H1 (cell line): ENCODE results near the gene JAKMIP2. TPM values are rescaled to one million over a fixed set of nuclear protein-coding genes. Genes with fewer than 3 reads are reported as not detected.

Source experiments
- CTCF ChIA-PET: fragments of 300-600 bp; sonication (Branson Sonifier 250); formaldehyde crosslinking; loops from one replicate; lab custom pipeline; 2021; ENCODE audit not compliant: partially characterized antibody; lab: Charles Lee
- POLR2A ChIA-PET: fragments of 300-600 bp; sonication (Branson Sonifier 250); formaldehyde crosslinking; loops from one replicate; lab custom pipeline; 2021; ENCODE audit warnings: inconsistent platforms; ENCODE audit not compliant: partially characterized antibody; lab: Charles Lee
- DNase-seq, 2 experiments: peaks; one replicate each; pipeline versions ENCODE4 v3.0.0 to v3.0.0-alpha.2; 2010 to 2022; ENCODE audit warnings: low spot score in 2 of 2, low read depth in 1 of 2, mixed read lengths in 1 of 2
- FAIRE-seq: peaks from 2 replicates; lab custom pipeline; 2011; peaks lifted over from hg19 to GRCh38; lab: Jason Lieb, UNC
- H2AFZ ChIP-seq: 2 replicates; pipeline ENCODE4 v1.8.1; 2012; ENCODE audit warnings: low read length, inconsistent platforms
- H2AK5ac ChIP-seq: 2 replicates; pipeline ENCODE4 v1.6.1; 2013; ENCODE audit warnings: low read depth, low read length
- H2BK120ac ChIP-seq: replicated peaks from 2 replicates; pipeline ENCODE3; 2013; ENCODE audit warnings: low read depth, low read length, inconsistent platforms
- H2BK12ac ChIP-seq: 2 replicates; pipeline ENCODE4 v1.6.1; 2013; ENCODE audit warnings: low read depth, low read length
- H2BK15ac ChIP-seq: 2 replicates; pipeline ENCODE4 v1.6.1; 2013; ENCODE audit warnings: low read length
- H2BK20ac ChIP-seq: 2 replicates; pipeline ENCODE4 v1.6.1; 2013; ENCODE audit warnings: low read length
- H2BK5ac ChIP-seq: 2 replicates; pipeline ENCODE4 v1.6.1; 2013; ENCODE audit warnings: low read depth, low read length
- H3K14ac ChIP-seq: 2 replicates; pipeline ENCODE4 v1.6.1; 2013; ENCODE audit warnings: inconsistent platforms; ENCODE audit not compliant: insufficient read length
- H3K18ac ChIP-seq: 2 replicates; pipeline ENCODE4 v1.6.1; 2013; ENCODE audit warnings: low read length; ENCODE audit errors: extremely low read depth
- H3K23ac ChIP-seq: 2 replicates; pipeline ENCODE4 v1.6.1; 2013; ENCODE audit warnings: inconsistent platforms; ENCODE audit not compliant: insufficient read length
- H3K23me2 ChIP-seq: 2 replicates; pipeline ENCODE4 v1.6.1; 2013; ENCODE audit warnings: low read depth, low read length
- H3K27ac ChIP-seq: 2 replicates; pipeline ENCODE4 v1.6.1; 2011; ENCODE audit warnings: low read depth, low read length, inconsistent platforms
- H3K27me3 ChIP-seq, 4 experiments: replicated peaks in 1 of 4; 1 replicate in 1 of 4; 2 replicates in 3 of 4; pipeline versions ENCODE4 v1.6.1 to v1.8.1; 2011 to 2013; ENCODE audit warnings: low read length in 3 of 4, mild to moderate bottlenecking in 3 of 4, inconsistent platforms in 2 of 4, mixed read lengths in 2 of 4, moderate library complexity in 1 of 4; ENCODE audit not compliant: control insufficient read depth in 3 of 4, insufficient read depth in 3 of 4; ENCODE audit errors: extremely low read depth in 1 of 4
- H3K36me3 ChIP-seq, 4 experiments: 2 replicates each; pipeline versions ENCODE4 v1.6.1 to v1.8.1; 2011 to 2013; ENCODE audit warnings: mild to moderate bottlenecking in 4 of 4, low read length in 3 of 4, moderate library complexity in 2 of 4, control low read depth in 1 of 4, inconsistent platforms in 1 of 4; ENCODE audit not compliant: insufficient read depth in 4 of 4, control insufficient read depth in 2 of 4
- H3K4ac ChIP-seq: replicated peaks from 2 replicates; pipeline ENCODE3; 2013; ENCODE audit warnings: low read length, low read depth, mixed read lengths, inconsistent platforms; ENCODE audit not compliant: insufficient read length
- H3K4me1 ChIP-seq, 4 experiments: replicated peaks in 1 of 4; 1 replicate in 1 of 4; 2 replicates in 3 of 4; pipeline versions ENCODE4 v1.6.1 to v1.8.1; 2011 to 2013; ENCODE audit warnings: low read length in 3 of 4, inconsistent platforms in 2 of 4, mixed read lengths in 1 of 4; ENCODE audit not compliant: insufficient read depth in 4 of 4, control insufficient read depth in 3 of 4
- H3K4me2 ChIP-seq, 2 experiments: 2 replicates each; pipeline versions ENCODE4 v1.6.1 to v1.8.1; 2011 to 2013; ENCODE audit warnings: low read depth in 2 of 2, low read length in 2 of 2, control low read depth in 1 of 2, inconsistent platforms in 1 of 2, mild to moderate bottlenecking in 1 of 2; ENCODE audit not compliant: insufficient read depth in 1 of 2
- H3K4me3 ChIP-seq, 4 experiments: fragments of 200-600, 300-600 bp in 1 of 4; sonication (generic), shearing (Covaris generic), sonication (Bioruptor Twin) in 1 of 4; 2 replicates each; pipeline versions ENCODE4 v1.5.1 to v1.8.1; 2011 to 2016; ENCODE audit warnings: low read length in 4 of 4, low read depth in 3 of 4, control low read depth in 2 of 4, inconsistent platforms in 2 of 4, mild to moderate bottlenecking in 2 of 4, mixed read lengths in 1 of 4, moderate library complexity in 1 of 4; ENCODE audit not compliant: insufficient read depth in 2 of 4; ENCODE audit errors: extremely low read depth in 1 of 4
- H3K56ac ChIP-seq: replicated peaks from 2 replicates; pipeline ENCODE3; 2013; ENCODE audit warnings: low read depth, mild to moderate bottlenecking, mixed read lengths, low read length, inconsistent platforms; ENCODE audit not compliant: insufficient read length
- H3K79me1 ChIP-seq: 2 replicates; pipeline ENCODE4 v1.6.1; 2013; ENCODE audit warnings: low read depth, low read length, control low read depth
- H3K79me2 ChIP-seq, 2 experiments: 2 replicates each; pipeline versions ENCODE4 v1.6.1 to v1.8.1; 2012 to 2013; ENCODE audit warnings: low read length in 2 of 2, mild to moderate bottlenecking in 2 of 2, inconsistent platforms in 1 of 2; ENCODE audit not compliant: insufficient read depth in 2 of 2, control insufficient read depth in 1 of 2
- H3K9ac ChIP-seq, 4 experiments: replicated peaks in 1 of 4; 1 replicate in 1 of 4; 2 replicates in 3 of 4; pipeline versions ENCODE4 v1.6.1 to v1.8.1; 2011 to 2013; ENCODE audit warnings: low read depth in 3 of 4, low read length in 3 of 4, control low read depth in 2 of 4, mild to moderate bottlenecking in 2 of 4, moderate library complexity in 2 of 4, inconsistent platforms in 1 of 4; ENCODE audit errors: extremely low read depth in 1 of 4
- H3K9me3 ChIP-seq, 2 experiments: 2 replicates each; pipeline versions ENCODE4 v1.6.1 to v1.8.1; 2012 to 2013; ENCODE audit warnings: mild to moderate bottlenecking in 2 of 2, moderate library complexity in 2 of 2, control low read depth in 1 of 2, inconsistent platforms in 1 of 2, low read depth in 1 of 2, low read length in 1 of 2, mixed read lengths in 1 of 2; ENCODE audit not compliant: insufficient read depth in 2 of 2
- H4K20me1 ChIP-seq, 2 experiments: replicated peaks in 1 of 2; 2 replicates each; pipeline versions ENCODE3 to v1.8.1; 2011 to 2013; ENCODE audit warnings: inconsistent platforms in 2 of 2, low read length in 2 of 2, mild to moderate bottlenecking in 1 of 2; ENCODE audit not compliant: insufficient read depth in 2 of 2, control insufficient read depth in 1 of 2
- H4K5ac ChIP-seq: 2 replicates; pipeline ENCODE4 v1.6.1; 2013; ENCODE audit warnings: low read length, low read depth, mixed read lengths, inconsistent platforms; ENCODE audit not compliant: insufficient read length
- H4K8ac ChIP-seq: 2 replicates; pipeline ENCODE4 v1.8.0; 2013; ENCODE audit warnings: mild to moderate bottlenecking, moderate library complexity, low read length, inconsistent platforms; ENCODE audit not compliant: insufficient read depth; ENCODE audit errors: extremely low read depth
- H4K91ac ChIP-seq: replicated peaks from 2 replicates; pipeline ENCODE3; 2013; ENCODE audit warnings: low read length, mixed read lengths, inconsistent platforms; ENCODE audit not compliant: insufficient read length
- NANOG ChIP-seq: IDR thresholded peaks from 2 replicates; pipeline ENCODE4 v1.6.1; 2011; ENCODE audit warnings: low read length, low read depth, mild to moderate bottlenecking, inconsistent platforms; ENCODE audit not compliant: insufficient read depth, poor library complexity, severe bottlenecking
- WGBS, 2 experiments: shearing (Covaris generic) in 1 of 2; methylation state at CpG; one replicate each; pipeline versions ENCODE4 v1.1.6 to v1.1.7; 2013 to 2015; ENCODE audit warnings: low lambda C conversion rate in 2 of 2, mixed read lengths in 2 of 2, inconsistent platforms in 1 of 2, low coverage in 1 of 2, missing lambda C conversion rate in 1 of 2; ENCODE audit not compliant: insufficient replicate concordance in 2 of 2, insufficient coverage in 1 of 2, insufficient read length in 1 of 2; ENCODE audit errors: extremely low coverage in 1 of 2, missing lambda C conversion rate in 1 of 2; 5-methylcytosine and 5-hydroxymethylcytosine counted together
- polyA plus RNA-seq, 7 experiments: library from polyadenylated mRNA; depleted of rRNA in 3 of 7; stranded (reverse) in 5 of 7; unstranded in 2 of 7; fragments of >200 nt in 5 of 7; fragments of 200-250 nt in 2 of 7; gene quantifications; 1 replicate in 5 of 7; 2 replicates in 1 of 7; 4 replicates in 1 of 7; pipeline versions ENCODE4 v1.2.1 to v1.2.3, GENCODE V29; 2011 to 2013; ENCODE audit warnings: missing spikeins in 2 of 7, mixed read lengths in 2 of 7
- total RNA-seq: library from RNA; stranded (reverse); fragmentation: NEBNext Ultra II Directional; extraction: Animal tissue kit (Norgen Biotek cat#: 25700); gene quantifications from 2 replicates; pipeline ENCODE4 v1.2.1, GENCODE V29; 2021

Gene JAKMIP2
- total and polyA plus RNA-seq, 2 of the 8 experiments (the other 6 are each of a cell fraction or from before 2014, with no cell fraction given), result 2.4 to 13.6 TPM

DNA sequence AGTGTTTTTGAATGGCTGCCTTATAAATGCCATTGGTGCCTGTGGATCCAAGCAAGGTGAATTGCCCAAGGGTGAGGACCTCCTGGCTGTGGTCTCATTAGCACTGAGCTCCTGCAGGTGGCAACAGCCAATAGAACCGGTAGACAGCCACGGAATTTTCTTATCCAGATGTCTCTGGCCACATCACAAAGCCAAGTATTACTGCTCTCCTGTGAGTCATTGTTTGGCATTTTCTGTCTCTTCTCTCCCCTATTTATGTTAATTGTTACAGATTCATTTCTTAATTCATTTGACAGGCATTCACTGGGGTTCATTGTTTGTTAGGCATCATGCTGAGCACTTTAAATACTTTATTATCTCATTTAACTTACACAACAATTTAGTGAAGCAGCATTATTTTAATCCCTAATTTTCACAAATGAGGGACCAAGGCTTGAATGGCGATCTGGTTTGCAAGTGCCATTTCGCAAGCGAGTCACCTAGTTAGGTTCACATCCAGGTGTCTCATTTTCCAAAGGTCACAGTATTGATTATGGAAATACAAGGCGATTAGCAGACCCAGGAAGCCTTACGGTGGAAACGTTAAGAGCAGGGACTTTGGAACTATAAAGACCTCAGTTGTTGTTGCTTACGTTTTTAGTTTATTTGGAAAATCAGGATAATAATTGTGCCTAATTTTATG is 214.5 kb downstream of the JAKMIP2 start:
- CTCF ChIA-PET, result interaction anchor here (0.7 to 6.5 kb wide), 7 partner anchors 8 to 116 kb away, joined by 3 to 67 read pairs (median 4); no protein-coding TSS in a partner anchor
- peak overlapping the region; percentile 5 to 26 for H3K4me2 ChIP-seq
- peak; percentile 74 for TF ChIP-seq NANOG

More for the DNA sequence above, 214.5 kb downstream of the JAKMIP2 start:
- Histone ChIP-seq H3K4me3 (peak overlapping the region in 1 of 4 experiments; percentile 15; a peak in 1 of 8 replicates), H3K79me2 (peaks cover 11 to 76% of the 10 kb centered on the region in 2 experiments; a peak in 3 of 4 replicates), H4K8ac (no peak overlapping the region), H3K9me3 (no peaks in the 10 kb centered on the region), H3K23me2 (no peaks in the 10 kb centered on the region; the same call in 1 of the 2 replicates), H3K4me1 (peaks cover 8 to 23% (median 20%) of the 10 kb centered on the region in 4 experiments; a peak in 5 of 7 replicates), H4K91ac (peak overlapping the region; percentile 83), H3K23ac (no peak overlapping the region), H2BK20ac (no peak overlapping the region), H3K18ac (no peak overlapping the region; the same call in 1 of the 2 replicates), H4K20me1 (no peaks in the 10 kb centered on the region), H2AK5ac (no peak overlapping the region; the same call in 1 of the 2 replicates), H3K4ac (no peak overlapping the region), H2BK5ac (peak overlapping the region; percentile 99; the same call in 1 of the 2 replicates), H4K5ac (peak overlapping the region; percentile 23), H3K56ac (no peak overlapping the region), H2AFZ (no peak overlapping the region), H3K9ac (peak overlapping the region in 1 of 4 experiments; percentile 33; a peak in 1 of 7 replicates), H3K79me1 (peaks cover 2% of the 10 kb centered on the region; the same call in 1 of the 2 replicates), H3K27ac (peak overlapping the region; percentile 90), H3K36me3 (peaks cover 2 to 46% (median 26%) of the 10 kb centered on the region in 4 experiments; a peak in 6 of 8 replicates), H3K27me3 (no peaks in the 10 kb centered on the region), H3K14ac (no peak overlapping the region), H2BK120ac (peak overlapping the region; percentile 25), H2BK12ac (no peak overlapping the region; the same call in 1 of the 2 replicates), H2BK15ac (no peak overlapping the region)
- peak; percentile 89 for FAIRE-seq
- WGBS, 2 experiments, result 6% methylated on average over 9 of the region's 9 CpGs; no CpG with 5 or more reads in 1 of the 2 experiments
- POLR2A ChIA-PET, result interaction anchor here (0.7 to 1.7 kb wide), 10 partner anchors 8 to 119 kb away, joined by 3 to 6 read pairs (median 4); no protein-coding TSS in a partner anchor
- peak in 1 of 2 experiments; percentile 86 for DNase-seq
